SK-N-DZ (cell line): ENCODE results near the gene NFYC.
A peak's percentile ranks its signal among the peaks of the same experiment; 100 is the strongest.

ENCODE experiments used
- DNase-seq: peaks from one replicate; pipeline ENCODE4 v3.0.0-alpha.2; 2015; ENCODE audit warnings: low spot score

The NFYC gene

DNA sequence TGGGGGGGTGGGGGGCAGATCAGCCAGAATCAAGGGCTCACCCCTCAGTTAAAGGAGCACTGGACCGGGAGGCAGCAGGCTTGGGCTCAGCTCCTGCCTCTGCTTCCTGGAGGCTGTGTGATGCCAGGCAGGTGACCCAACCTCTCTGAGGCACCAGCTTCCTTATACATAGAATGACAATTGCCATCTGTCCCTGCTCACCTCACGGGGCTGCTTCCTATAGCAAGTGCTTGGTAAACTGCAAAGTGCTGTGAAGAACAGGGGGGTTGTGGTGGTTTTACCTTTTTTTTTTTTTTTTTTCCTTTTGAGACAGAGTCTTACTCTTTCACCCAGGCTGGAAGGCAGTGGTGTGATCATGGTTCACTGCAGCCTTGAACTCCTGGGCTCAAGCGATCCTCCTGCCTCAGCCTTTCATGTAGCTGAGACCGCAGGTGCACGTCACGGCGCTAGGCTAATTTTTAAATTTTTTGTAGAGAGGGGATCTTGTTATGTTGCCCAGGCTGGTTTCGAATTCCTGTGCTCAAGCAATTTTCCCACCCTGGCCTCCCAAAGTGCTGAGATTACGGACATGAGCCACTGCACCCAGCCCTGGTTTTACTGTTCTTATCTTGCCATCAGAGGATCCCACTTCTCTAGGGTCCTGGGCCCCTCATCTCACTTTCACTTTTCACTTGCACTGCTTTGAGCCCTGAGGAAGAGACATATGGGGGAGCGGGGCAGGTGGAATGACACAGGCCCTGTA is 103.6 kb downstream of the NFYC start:
- DNase-seq = no peak

DNA sequence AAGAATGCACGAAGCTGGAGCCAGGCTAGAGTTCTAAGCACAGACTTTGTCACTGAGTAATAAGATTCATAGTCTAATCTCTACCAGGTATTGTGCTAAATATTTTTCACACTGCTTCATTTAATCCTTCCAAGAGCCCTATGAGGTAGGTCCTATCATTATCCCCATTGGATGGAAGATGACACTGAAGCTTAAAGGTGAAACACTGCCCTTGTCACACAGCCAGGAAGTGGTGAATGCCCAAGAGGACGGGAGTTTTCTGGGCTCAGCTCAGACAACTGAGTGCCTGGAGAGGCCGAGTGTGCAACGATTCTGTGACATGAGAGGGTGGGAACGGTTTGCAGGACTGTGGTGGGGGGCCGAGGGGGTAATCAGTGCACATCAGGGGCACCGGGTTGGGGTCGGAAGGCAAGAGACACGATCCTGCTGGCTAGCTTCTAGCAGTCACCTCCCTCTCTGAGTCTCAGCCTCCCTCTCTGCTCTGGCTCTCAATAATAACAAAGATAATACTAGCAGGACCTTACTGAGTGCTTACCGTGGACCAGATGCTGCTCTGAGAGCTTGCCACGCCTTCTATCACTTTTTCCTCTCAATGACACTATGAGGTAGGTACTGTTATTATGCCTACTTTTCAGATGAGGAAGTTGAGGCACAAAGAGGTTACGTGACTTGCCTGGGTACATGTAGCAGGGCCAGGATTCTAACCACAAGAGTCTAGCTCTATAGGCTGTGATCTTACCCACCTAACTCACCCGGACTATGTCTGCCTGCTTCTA is 104.5 kb downstream of the NFYC start:
- no peak for DNase-seq

DNA sequence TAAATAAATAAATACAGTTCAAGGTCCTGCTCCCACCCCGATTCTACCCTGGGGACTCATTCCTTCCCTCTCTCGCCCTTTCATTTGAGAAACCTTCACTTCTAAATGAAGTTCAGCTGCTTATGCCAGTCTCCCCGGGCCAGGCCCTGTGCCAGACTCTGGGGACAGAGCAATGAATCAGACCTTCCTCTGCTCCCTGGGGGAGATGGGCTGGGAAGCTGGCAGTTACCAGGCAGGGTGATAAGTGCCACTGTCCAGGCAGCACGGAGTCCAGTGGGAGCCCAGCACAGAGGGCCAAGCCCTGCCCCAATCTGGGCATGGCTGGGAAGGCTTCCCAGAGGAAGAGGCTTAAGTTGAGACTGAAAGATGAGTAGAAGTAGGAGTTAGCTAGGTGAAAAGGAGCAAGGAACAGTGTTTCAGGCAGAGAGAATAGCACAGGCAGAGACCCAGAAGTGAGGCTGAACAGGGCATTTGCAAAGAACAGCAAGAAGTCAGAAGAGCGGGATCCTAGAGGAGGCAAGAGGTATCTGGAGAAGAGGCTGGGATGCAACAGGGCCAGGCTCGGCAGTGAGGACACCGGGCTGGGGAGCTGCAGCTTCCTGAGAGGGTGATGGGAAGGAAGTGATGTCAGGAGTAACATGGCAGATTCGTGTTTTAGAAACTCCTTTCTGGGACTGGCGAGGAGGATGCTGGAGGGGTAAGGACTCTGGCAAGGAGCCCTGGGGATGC is 105.6 kb downstream of the NFYC start:
- DNase-seq = no peak

DNA sequence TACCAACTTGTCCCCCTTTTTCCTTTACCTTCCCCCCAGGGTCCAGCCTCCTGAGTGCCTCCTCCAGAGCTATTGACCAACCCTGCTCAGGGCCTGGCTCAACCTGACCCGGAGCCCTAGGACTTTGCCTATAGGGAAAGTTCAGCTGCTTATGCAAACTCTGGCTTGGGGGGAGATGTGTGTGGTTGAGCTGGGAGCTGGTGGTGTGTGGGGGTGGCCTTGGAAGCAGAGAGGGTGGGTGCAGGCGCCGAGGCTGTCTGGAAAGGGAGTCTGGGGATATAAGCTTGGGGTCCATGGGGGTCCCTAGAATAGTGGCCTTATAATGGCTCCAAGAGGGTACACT is 106.1 kb downstream of the NFYC start:
- no peak for DNase-seq

DNA sequence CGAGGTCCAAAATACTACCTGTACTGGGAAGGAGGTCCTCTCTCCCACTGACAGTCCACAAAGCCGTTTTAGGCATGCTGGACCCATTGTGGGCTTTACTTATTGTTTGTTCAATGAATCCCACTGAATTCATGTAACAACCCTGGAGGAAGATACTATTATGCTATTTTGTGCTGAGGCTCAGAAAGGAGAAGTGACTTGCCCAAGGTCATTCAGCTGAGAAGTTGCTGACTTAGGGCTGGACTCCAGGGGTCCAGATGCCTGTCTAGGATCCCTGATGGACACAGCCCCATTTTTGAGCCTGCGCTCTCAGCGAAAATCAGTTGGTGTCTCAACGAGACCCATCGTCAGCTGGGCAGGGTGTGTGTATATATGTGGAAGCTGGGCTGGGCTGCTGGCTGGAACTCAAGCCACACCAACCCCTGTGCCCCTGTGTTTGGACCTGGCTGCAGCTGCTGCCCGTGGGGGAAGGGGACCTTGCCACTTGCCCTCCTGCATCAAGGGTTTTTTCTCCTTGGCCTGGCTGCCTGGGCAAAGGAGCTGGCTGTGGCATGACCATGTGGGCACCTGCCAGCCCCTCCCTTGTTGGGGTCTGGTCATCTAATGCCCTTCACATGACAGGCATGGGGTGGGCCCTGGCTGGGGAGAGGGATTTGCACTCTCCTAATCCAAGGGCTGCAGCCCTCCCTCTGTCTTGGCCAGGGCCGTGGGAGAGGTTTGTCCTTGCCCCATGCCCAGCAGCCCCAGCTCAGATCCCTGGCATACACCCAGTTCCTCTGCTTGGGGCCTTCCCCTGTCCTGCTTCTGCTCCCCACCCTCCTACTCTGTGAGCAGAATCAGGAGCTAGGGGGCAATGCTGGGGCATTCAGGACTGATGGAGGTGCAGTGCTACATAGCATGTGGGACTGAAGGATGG is 107.1 kb downstream of the NFYC start:
- no peak for DNase-seq

DNA sequence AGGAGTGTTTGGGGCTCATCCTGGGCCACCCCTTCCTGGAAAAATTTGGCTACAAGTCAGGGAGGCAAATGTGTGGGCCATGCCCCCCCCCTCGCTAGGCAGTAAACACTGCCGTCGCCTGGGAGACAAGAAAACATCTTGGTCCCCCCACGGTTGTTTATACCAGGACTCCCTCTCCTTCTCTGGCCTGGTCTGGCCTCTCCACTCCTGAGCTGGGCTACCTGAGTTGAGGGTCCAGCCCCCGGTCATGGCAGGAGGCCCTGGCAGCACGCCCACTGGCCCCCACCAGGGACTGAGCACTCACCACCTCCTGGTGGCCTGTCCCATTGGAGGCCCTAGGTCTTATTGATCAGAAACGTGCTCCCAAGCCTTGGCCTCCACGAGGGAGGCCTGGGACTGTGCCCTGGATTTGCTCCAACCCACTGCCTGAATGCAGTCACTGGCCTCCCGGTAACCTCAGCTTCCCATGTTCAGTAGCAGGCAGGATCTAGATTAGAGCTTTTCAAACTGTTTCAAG is 107.9 kb downstream of the NFYC start:
- no peak for DNase-seq

DNA sequence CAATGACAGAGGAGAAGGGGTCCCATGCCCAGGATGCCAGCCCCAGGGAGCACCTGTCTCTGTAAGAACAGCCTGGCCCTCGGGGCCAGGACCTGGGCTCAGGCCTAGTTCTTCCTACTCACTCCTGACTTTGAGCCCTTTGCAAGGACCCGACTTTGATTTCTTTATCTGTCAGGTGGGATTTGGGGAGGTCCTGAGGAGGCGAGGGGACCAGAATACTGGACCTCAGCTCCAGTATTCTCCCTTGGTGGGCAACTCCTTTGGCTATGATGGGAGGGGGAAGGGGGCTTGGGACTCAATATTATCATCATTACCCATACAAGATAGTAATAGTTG is 110.2 kb downstream of the NFYC start:
- no peak for DNase-seq

DNA sequence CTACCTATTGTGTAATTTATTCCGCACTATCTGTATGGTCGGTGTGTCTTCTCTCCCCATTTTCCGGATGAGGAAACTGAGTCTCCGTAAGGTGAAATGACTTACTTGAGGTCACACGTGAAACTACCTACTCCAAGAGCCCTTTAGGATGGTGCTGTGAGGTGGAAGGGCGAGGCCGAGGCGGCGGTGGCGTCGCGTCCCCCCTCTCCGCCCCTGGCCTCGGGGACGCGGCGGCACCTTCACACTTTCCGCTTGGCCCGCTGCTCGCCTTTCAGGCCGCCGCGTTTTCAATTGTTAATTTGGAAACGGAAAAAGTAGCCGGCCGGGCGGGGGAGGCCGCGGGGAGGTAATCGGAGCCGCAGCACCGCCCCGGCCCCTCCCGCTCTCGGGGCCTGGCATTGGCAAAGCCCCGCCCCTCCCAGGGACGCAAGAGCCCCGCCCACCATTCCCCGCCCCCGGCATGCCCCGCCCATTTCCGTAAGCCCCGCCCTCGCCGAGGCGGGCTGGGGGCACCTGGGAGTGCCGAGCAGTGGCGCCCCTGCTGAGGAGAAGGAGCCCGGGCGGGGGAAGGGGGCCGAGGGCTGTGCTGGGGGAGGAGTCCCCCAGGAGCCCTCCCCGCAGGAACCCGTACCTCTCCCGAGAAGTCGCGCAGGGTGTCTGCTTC is 110.7 kb downstream of the NFYC start:
- peak; percentile 37 for DNase-seq

DNA sequence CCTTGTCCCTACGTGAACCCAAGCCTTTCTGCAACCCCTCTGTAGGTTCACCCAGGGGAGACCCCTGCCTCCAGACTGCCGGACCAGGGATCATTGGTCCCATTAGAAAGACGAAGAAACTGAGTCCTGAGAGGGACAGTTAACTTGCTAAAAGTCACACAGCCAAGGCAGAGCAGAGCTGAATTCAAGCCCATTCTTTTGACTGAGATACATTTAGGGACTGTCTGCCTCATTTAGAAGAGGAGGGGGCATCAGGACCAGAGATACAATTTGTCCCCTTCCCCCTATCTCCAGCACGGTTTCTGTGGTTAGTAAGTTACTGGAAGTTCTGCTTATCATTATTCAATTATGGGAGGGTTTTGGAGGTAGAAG is 111.2 kb downstream of the NFYC start:
- no peak for DNase-seq

DNA sequence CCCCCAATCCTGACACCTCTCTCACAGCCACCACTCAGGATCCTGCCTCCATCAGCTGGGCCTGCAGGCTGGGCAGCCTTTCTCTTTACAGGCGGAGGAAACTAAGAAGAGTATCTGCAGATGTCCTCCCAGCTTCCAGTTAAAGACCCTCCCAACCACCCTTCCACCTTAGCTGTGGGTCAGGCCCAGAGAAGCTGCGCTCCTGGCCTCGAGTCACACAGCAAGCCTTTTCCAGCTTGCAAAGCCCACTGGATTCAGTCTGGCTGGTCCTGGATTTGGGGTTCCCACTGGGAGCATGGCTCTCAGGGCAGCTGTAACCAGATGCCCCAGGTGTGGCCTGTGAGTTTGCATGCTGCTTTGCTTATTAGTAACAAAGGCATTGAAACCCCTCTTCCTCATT is 111.9 kb downstream of the NFYC start:
- no peak for DNase-seq

DNA sequence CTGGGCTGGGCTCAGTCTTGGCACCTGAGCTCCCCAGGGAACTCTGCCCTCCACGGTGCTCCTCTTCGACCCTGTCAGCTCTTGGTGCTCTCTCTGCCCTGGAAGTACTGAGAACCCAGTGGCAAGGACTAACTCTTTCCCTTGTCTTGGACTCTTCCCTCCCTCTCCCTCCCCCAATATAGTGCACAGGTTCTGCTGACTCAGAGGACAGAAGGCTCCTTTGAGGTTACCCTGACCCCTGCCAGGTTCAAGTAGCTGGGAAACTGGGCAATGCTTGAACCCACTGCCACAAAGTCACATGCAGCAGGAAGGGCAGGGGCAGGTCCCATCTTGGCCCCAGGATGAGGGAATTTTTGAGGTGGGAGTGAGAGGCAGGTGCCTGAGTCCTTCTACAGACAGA is 112.4 kb downstream of the NFYC start:
- no peak for DNase-seq

DNA sequence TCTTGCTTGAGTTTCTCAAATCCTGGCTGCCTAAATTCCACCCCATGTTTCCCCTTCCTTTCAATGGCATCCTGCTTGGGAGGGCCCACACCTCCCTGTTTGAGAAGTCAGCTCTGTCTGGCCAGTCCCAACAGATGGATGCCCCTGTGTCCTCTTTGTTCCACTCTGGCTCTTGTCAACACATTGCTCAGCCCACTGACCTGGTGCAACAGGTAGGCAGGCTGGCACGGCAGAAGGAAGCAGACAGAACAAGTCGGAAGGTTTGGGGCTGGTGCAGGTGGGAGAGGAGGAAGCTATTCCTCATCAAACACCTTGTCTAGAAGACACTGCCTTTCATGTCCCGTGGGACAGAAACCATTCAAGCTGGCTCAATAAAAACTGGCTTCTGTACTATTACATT is 114.7 kb downstream of the NFYC start:
- no peak for DNase-seq

DNA sequence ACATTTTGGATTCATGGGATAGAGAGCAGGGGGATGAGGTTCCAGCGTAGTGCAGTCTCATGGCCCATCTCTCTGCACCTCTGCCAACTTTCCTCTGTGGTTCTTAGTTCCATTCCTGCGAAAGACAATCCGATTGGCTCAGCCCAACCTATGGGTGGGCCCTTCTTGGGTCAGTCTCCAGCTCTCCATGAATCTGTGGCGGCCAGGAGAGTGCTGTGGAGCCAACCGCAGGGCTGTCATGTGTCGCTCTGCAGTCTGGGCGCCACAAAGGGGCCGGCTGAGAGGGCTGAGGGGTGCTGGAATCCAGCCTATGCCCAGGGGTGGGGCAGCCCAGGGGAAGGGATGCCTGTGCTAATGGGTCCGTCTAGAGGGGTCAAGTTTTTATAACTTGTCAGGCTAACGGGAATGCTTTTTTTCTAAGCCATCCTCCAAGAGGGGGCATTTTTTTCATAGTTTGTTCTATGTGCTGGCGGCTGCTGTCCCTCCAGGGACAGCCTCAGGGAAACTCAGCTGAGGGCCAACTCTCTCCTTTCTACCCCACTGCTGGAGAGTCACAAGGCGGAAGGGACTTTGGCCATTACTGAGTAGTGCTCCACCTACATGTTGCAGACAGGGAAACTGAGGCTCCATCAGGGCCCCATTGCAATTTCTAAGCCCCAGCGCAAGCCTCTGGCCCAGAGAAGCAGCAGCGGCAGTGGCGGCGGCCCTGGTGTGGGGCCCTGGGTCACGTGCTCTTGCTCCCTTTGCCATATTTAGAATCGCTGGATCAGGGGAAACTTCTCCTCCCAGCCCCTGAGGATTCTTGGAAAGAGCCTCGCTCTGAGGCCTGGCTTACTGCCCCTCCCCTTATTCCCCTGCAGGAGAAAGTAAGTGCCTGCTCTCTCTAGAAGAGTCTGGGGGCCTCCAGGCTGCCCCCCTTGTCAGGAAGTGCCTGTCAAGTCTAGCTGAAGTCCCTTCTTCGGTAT is 115.5 kb downstream of the NFYC start:
- DNase-seq = no peak

DNA sequence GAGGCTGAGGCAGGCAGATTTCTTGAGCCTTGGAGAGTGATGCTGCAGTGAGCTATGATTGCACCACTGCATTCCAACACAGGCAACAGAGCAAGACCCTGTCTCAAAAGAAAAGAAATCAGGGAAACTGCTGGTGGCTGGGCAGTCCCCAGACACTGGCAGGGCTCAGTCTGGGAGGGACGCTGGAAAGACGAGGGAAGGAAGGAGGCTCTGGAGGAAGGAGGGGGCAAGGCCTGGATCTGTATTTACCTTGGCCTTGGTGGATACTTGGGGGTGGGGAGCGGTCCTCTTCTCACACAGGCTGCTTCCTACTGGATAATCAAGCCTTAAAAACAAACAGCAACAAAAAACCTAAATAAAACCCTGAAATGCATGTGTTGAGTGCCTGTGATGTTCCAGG is 116.5 kb downstream of the NFYC start:
- no peak for DNase-seq

DNA sequence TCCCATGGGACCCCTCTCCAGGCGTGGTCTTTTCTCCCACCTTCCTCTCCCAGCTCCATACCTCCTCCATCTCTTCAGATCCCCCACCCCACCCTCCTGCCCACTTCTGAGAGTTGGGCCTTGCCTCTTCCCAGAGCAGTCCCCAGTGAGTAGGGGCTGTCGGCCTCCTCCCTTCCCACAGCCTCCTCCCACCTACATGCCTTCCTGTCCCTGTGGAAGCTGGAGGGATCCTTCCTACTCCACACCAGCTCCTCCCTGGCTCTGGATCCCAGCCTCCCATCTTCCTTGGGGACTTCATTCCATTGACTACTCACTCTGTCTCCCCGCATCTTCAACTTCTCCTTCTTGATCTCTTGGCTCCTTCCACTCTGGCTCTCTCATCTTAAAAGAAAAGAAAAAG is 116.9 kb downstream of the NFYC start:
- no peak for DNase-seq

DNA sequence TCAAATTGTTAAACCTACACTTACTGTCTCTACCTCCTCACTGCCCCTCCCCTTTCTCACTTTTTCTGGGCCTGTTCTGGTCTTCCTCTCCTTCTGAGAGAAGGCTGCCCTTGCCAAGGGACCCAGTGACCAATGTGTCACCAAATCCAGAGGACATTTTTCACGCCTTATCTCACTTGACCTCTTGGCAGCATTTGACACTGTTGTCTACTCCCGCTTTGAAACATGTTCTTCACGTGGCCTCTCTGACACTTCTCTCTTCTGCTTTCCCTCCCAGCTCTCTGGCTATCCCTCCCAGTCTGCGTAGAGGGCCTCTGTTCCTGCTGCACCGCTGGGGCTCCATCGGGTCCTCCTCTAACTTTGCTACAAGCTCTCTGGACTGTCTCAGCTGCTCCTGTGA is 117.4 kb downstream of the NFYC start:
- DNase-seq = no peak

DNA sequence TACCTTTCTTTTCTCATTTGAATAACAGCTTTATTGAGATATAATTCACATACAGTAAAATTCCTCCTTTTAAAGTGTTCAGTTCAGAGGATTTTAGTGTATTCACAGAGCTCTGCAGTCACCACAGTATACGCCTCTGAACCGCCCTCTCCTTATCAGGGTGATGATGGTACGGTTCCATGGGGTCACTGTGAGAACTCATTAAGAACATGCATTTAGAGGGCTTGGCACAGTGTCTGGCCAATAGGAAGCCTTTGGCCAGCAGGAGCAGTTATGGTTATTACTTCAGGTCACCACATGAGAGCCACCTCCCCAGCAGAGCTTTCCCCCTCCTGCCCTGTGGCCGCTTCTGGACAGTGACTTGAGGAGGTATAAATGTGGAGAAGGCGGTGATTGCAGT is 119.4 kb downstream of the NFYC start:
- no peak for DNase-seq

DNA sequence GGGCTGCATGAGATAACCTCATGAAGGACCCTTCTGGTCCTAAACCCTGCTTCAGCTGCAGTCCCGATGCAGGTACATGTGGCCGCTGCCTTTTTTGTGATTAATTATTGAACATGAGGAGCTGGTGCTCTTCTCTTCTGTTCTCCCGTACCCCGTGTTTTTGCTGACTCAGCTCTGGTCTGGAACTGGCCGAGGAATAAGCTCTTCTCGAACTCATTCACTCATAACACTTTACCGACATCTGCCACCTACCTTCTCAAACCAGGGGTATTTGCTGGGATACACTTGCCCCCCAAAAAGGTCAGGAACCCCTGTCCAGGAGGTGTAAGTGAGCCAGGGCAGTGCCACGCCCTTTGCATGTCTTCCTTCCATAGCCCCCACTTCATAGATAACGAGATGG is 123.9 kb downstream of the NFYC start:
- no peak for DNase-seq

DNA sequence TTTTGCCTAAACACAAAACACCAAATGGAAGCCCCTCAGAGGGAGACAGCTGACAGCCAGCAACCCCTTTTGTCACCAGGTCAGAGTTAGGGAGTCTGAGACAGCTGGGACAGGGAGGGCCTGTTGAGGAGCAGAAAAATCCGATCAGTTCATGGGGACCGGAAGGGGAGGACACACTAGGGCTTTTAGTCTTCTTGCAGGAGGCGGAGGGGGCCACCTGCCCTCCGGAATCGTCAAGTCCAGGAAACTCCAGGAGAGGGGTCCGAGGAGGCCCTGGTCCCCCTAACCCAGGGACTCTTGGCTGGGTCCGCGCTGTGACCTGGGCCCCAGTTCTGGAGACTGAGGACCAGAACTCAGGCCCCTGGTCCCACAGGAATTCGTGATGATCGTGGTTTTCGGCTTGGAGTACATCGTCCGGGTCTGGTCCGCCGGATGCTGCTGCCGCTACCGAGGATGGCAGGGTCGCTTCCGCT is 126.3 kb downstream of the NFYC start:
- DNase-seq = no peak
